ENCODE data around the gene CYBC1. TPM values are rescaled to one million over a fixed set of nuclear protein-coding genes. Genes with fewer than 3 reads are reported as not detected.

The CYBC1 gene
- total RNA-seq, 2 experiments from 2014 or later: 470 to 679 TPM

DNA sequence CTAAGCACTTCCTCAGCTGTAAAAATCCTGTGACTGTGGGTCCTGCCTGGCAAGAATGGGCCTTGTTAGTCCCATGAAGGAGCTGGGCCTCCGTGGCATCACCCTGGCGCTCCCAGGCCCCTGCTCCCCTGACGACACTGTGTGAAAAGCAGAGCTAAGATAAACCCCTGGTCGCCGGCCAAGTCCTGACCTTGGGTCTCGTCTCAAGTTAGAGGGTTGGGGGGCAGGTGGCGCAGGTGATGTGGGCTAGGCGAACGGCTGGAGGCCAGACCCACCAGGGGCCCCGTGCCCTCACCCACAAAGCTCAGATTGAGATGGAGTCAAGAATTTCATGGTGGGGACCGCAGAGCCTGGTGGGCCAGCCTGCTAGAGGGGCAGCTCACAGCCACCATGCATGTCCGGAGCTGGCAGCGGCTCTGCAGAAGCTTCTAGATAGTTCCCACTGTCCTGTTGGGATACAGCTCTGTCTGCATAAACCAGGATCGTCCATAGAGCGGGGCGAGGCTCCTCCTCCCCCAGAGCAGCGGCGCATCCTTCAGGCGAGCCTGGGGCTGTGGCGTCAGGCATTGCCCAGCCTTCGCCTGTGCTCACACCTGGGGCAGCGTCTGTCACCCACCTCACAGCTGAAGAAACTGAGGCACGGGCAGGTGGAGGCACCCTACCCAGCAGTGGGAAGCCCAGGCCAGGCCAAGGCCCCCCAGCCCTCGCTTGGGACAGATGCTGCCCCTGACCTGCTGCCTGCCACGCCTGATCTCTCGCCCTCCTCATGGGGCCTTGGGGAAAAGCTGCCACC lies 12.0 kb downstream of the CYBC1 start:
- Histone ChIP-seq H3K4me2 (ENCODE audit: low read length) (no peak overlapping the region), H3K9me3 (ENCODE audit: low read length) (no peaks in the 10 kb centered on the region), H3K79me2 (ENCODE audit: insufficient read depth, low read depth, low read length) (no peaks in the 10 kb centered on the region), H3K4me1 (ENCODE audit: insufficient read depth, low read length, poor library complexity, severe bottlenecking) (peaks cover 11% of the 10 kb centered on the region), H3K9me2 (ENCODE audit: insufficient read depth, low read length) (no peaks in the 10 kb centered on the region), H3K4me3 (ENCODE audit: low read depth, low read length, poor library complexity, severe bottlenecking) (no peak overlapping the region), H3K36me3 (ENCODE audit: insufficient read depth, low read length) (peaks cover 79% of the 10 kb centered on the region), H3K27ac (ENCODE audit: low read depth, low read length, poor library complexity, severe bottlenecking) (no peak overlapping the region), H2AFZ (ENCODE audit: low read length) (no peak overlapping the region), H4K20me1 (ENCODE audit: insufficient read depth, low read length) (no peaks in the 10 kb centered on the region)
- DNase-seq (ENCODE audit: low spot score): no peak
- BruUV-seq (replicated peaks): no TSS peak
- CTCF ChIA-PET (ENCODE audit: unreplicated experiment): no interaction called here
- POLR2A ChIA-PET: interaction anchor here (1.3 kb wide), 1 partner anchor 10 kb away, joined by 5 read pairs; no protein-coding TSS in a partner anchor
- TF ChIP-seq, protein P1, sequence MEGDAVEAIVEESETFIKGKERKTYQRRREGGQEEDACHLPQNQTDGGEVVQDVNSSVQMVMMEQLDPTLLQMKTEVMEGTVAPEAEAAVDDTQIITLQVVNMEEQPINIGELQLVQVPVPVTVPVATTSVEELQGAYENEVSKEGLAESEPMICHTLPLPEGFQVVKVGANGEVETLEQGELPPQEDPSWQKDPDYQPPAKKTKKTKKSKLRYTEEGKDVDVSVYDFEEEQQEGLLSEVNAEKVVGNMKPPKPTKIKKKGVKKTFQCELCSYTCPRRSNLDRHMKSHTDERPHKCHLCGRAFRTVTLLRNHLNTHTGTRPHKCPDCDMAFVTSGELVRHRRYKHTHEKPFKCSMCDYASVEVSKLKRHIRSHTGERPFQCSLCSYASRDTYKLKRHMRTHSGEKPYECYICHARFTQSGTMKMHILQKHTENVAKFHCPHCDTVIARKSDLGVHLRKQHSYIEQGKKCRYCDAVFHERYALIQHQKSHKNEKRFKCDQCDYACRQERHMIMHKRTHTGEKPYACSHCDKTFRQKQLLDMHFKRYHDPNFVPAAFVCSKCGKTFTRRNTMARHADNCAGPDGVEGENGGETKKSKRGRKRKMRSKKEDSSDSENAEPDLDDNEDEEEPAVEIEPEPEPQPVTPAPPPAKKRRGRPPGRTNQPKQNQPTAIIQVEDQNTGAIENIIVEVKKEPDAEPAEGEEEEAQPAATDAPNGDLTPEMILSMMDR (conservative IDR thresholded peaks at IDR 0.05; ENCODE audit: low read length): no peak
- TF ChIP-seq EZH2phosphoT487 (IDR thresholded peaks at IDR 0.05; ENCODE audit: borderline replicate concordance, low read depth, low read length): no peak
- intact Hi-C loops (cut with micrococcal nuclease; ENCODE audit: unreplicated experiment): no loop called here

DNA sequence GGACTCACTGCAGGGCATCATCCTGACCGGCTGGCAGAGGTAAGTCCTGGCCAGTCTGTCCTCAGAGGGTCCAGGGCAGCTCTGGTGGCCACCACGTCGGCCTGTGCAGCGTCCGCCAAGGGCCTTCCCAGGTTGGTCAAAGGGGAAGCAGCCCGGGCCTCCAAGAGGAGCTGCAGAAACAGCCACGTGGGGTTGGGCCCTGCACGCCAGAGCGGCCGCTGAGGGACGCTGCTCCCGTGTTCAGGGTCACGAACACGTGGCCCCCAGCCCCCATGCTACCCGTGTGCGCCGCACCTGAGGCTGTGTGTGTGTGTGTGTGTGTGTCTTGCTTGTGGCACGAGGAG lies 13.3 kb downstream of the CYBC1 start:
- Histone ChIP-seq H3K4me3 (ENCODE audit: low read depth, low read length, poor library complexity, severe bottlenecking) (no peak overlapping the region), H3K4me1 (ENCODE audit: insufficient read depth, low read length, poor library complexity, severe bottlenecking) (peaks cover 11% of the 10 kb centered on the region), H3K36me3 (ENCODE audit: insufficient read depth, low read length) (peaks cover 70% of the 10 kb centered on the region), H3K9me3 (ENCODE audit: low read length) (no peaks in the 10 kb centered on the region), H3K4me2 (ENCODE audit: low read length) (no peak overlapping the region), H3K79me2 (ENCODE audit: insufficient read depth, low read depth, low read length) (no peaks in the 10 kb centered on the region), H2AFZ (ENCODE audit: low read length) (no peak overlapping the region), H3K9me2 (ENCODE audit: insufficient read depth, low read length) (no peaks in the 10 kb centered on the region), H4K20me1 (ENCODE audit: insufficient read depth, low read length) (no peaks in the 10 kb centered on the region), H3K27ac (ENCODE audit: low read depth, low read length, poor library complexity, severe bottlenecking) (no peak overlapping the region)
- DNase-seq (ENCODE audit: low spot score): no peak
- no peak for TF ChIP-seq EZH2phosphoT487 (IDR thresholded peaks at IDR 0.05; ENCODE audit: borderline replicate concordance, low read depth, low read length)
- TF ChIP-seq, protein P1 (conservative IDR thresholded peaks at IDR 0.05; ENCODE audit: low read length): no peak
- BruUV-seq (replicated peaks): no TSS peak
- intact Hi-C loops (cut with micrococcal nuclease; ENCODE audit: unreplicated experiment): no loop called here
- POLR2A ChIA-PET: interaction anchor here (0.5 kb wide), 2 partner anchors 32 to 145 kb away, joined by 3 read pairs; no protein-coding TSS in a partner anchor
- CTCF ChIA-PET (ENCODE audit: unreplicated experiment): no interaction called here
